Stimulated activated naive CD8-positive, alpha-beta T cell treated with anti-CD3 and anti-CD28 coated beads, Interleukin-15, amount 100 ng/mL, for 72 hours (primary cell): ENCODE data around the gene SVBP.
"Not testable (repeated sequence)": the region's sequence is repeated elsewhere in the genome, so short reads cannot be mapped to it uniquely, and the experiment has no call there.

ENCODE experiments used
- ATAC-seq: fragments of 150-1000 bp; cut with Tn5 transposase; 2 replicates; pipeline ENCODE4 v1.10.0; 2021; ENCODE audit warnings: mild to moderate bottlenecking, moderate library complexity
- DNase-seq, 2 donors: peaks; one replicate each; pipeline ENCODE4 v3.0.0; 2021 to 2022
- H3K27ac Mint-ChIP-seq, 2 donors: one replicate each; pipeline ENCODE4 v1.8.0; 2022; ENCODE audit warnings: mild to moderate bottlenecking in 2 of 2, mixed read lengths in 2 of 2, moderate library complexity in 2 of 2
- H3K27me3 Mint-ChIP-seq: one replicate; pipeline ENCODE4 v1.8.0; 2022; ENCODE audit warnings: mixed read lengths
- H3K4me1 Mint-ChIP-seq: one replicate; pipeline ENCODE4 v1.8.0; 2022; ENCODE audit warnings: mild to moderate bottlenecking, mixed read lengths
- H3K4me3 Mint-ChIP-seq, 2 donors: one replicate each; pipeline ENCODE4 v1.8.0; 2022; ENCODE audit warnings: mild to moderate bottlenecking in 2 of 2, mixed read lengths in 2 of 2, moderate library complexity in 1 of 2
- H3K9me3 Mint-ChIP-seq, 2 donors: one replicate each; pipeline ENCODE4 v1.8.0; 2022; ENCODE audit warnings: mixed read lengths in 2 of 2

SVBP gene, protein sequence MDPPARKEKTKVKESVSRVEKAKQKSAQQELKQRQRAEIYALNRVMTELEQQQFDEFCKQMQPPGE

DNA sequence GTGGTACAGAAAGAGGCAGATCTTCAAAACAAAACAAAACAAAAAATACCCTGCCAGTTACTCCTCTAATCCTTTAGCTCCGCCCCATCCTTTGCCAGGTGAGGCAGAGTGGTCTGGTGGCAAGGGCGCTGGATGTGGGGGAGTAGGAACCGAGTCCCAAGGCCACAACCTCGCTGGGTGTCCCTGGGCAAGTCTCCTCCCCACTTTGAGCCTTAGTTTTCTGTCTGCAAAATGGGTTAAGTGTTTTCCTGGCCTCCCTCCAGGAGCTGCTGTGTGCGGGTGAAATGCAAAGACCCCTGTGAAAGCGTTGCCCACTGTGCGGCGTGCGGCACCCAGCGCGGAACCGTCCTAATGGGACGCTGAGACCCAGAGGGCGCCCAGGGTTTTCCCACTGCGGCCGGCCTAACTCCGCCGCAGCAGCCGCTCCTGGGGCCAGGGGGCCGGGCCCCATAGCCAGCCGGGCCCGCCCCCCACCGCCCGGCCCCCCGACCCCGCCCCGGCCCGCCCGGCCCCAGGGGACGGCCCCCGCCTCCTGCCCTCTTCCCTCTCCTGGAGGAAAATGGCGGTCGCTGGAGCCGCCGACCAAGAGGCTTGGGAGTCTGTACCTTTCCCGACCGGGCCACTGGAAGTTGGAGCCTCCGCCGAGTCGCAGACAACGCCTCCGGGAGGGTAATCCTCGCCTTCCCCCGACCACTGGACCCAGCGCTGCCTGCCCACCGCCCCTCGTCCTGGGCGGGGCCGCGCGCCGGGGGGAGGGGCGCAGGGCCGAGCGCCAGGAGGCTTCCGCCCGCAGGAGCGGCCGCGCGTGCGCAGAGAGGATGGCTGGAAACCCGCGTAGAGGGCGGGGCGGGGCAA, at the start of gene SVBP, which contains the start of gene ERMAP:
SVBP (minus strand) TSS at position 813 of the 855 bp plus-strand sequence. CDS start 853 bp downstream, outside the sequence.
ERMAP (plus strand) TSS at position 538 of the 855 bp plus-strand sequence. CDS start 13,327 bp downstream, outside the sequence.
- Mint-ChIP-seq H3K27ac (peak within 1 kb of the TSS; percentile 77 to 87), H3K9me3 (no peaks in the 10 kb centered on the region), H3K4me1 (peaks cover 30% of the 10 kb centered on the region), H3K27me3 (no peaks in the 10 kb centered on the region), H3K4me3 (peak within 1 kb of the TSS; percentile 91 to 92)
- DNase-seq = peak; percentile 92 to 94
- peak; percentile 93 for ATAC-seq

DNA sequence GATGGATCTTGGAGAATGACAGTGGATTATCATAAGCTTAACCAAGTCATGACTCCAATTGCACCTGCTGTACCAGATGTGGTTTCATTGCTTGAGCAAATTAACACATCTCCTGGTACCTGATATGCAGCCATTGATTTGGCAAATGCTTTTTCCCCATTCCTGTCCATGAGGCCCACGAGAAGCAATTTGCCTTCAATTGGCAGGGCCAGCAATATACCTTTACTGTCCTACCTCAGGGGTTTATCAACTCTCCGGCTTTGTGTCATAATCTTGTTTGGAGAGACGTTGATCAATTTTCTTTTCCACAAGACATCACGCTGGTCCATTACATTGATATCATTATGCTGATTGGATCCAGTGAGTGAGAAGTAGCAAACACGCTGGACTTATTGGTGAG, 49.4 kb upstream of the SVBP start:
- ATAC-seq = no peak

GRCh38 chr1:42861014-42861399, 43.8 kb upstream of the SVBP start:
- ATAC-seq (no peak), DNase-seq (no peak)
- Mint-ChIP-seq H3K4me3 (no peak overlapping the region), H3K27ac (no peak overlapping the region), H3K27me3 (peaks cover 27% of the 10 kb centered on the region), H3K4me1 (no peaks in the 10 kb centered on the region), H3K9me3 (peaks cover 0 to 11% of the 10 kb centered on the region in 2 donors)

More for the DNA sequence above, 49.4 kb upstream of the SVBP start:
- Mint-ChIP-seq H3K27ac (no peak overlapping the region), H3K4me1 (no peaks in the 10 kb centered on the region), H3K4me3 (no peak overlapping the region), H3K9me3 (no peaks in the 10 kb centered on the region), H3K27me3 (peaks cover 15% of the 10 kb centered on the region)
- DNase-seq = no peak

DNA sequence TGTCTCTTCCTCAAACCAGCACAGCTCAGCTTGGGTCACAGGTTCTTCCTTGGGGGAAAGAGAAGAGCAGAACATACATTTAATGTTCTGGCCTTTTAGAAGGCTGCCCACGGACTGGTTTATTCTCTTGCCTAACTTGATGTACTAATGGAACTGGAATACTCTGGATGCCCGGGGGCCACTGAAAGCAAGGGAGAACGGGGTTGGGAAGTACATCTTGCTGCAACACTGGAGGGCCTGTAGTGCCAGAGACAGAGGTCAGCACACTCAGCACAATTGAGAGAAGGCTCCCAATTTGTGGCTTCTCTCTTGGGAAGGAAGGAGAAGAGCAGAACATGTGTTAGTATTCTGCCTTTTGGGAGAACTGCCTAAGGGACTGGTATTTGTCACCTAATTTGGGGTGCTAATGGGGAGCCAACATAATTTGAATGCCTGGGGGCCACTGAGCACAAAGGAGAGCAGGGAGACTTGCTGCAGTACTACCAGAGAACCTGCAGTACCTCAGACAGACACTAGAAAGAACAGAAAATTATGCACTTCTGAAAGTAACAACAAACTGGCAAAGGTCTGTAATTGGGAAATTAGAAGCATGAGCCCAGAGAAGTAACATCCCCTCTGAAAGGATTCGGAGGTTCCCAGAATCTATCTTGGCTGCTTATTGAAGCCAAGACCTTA, 43.3 kb upstream of the SVBP start:
- Mint-ChIP-seq H3K4me3 (no peak overlapping the region), H3K27me3 (peaks cover 27% of the 10 kb centered on the region), H3K4me1 (no peaks in the 10 kb centered on the region), H3K9me3 (peaks cover 0 to 11% of the 10 kb centered on the region in 2 donors), H3K27ac (no peak overlapping the region)
- ATAC-seq (no peak), DNase-seq (no peak)

DNA sequence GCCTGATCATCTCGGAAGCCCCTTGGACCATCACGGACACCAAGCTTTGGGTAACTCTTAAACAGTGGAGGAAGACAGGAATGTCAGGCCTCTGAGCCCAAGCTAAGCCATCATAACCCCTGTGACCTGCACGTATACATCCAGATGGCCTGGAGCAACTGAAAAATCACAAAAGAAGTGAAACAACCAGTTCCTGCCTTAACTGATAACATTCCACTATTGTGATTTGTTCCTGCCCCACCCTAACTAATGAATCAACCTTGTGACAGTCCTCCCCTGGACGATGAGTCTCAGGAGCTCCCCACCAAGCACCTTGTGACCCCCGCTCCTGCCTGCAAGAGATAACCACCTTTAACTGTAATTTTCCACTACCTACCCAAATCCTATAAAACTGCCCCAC, 42.2 kb upstream of the SVBP start:
- peaks cover 0 to 11% of the 10 kb centered on the region in 2 donors for H3K9me3 Mint-ChIP-seq
- ATAC-seq, H3K4me1 Mint-ChIP-seq, H3K27ac Mint-ChIP-seq, DNase-seq, H3K4me3 Mint-ChIP-seq: not testable (repeated sequence)
- peaks cover 27% of the 10 kb centered on the region for H3K27me3 Mint-ChIP-seq

DNA sequence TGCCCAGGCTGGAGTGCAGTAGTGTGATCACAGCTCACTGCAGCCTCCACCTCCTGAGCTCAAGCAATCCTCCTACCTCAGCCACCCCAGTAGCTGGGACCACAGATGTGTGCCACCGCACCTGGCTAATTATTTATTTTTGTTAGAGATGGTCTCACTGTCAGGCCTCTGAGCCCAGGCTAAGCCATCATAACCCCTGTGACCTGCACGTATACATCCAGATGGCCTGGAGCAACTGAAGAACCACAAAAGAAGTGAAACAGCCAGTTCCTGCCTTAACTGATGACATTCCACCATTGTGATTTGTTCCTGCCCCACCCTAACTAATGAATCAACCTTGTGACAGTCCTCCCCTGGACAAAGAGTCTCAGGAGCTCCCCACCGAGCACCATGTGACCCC, 39.4 kb upstream of the SVBP start:
- H3K4me1 Mint-ChIP-seq, H3K27ac Mint-ChIP-seq, DNase-seq, ATAC-seq, H3K4me3 Mint-ChIP-seq: not testable (repeated sequence)
- Mint-ChIP-seq H3K27me3 (peaks cover 20% of the 10 kb centered on the region), H3K9me3 (peaks cover 0 to 11% of the 10 kb centered on the region in 2 donors)

DNA sequence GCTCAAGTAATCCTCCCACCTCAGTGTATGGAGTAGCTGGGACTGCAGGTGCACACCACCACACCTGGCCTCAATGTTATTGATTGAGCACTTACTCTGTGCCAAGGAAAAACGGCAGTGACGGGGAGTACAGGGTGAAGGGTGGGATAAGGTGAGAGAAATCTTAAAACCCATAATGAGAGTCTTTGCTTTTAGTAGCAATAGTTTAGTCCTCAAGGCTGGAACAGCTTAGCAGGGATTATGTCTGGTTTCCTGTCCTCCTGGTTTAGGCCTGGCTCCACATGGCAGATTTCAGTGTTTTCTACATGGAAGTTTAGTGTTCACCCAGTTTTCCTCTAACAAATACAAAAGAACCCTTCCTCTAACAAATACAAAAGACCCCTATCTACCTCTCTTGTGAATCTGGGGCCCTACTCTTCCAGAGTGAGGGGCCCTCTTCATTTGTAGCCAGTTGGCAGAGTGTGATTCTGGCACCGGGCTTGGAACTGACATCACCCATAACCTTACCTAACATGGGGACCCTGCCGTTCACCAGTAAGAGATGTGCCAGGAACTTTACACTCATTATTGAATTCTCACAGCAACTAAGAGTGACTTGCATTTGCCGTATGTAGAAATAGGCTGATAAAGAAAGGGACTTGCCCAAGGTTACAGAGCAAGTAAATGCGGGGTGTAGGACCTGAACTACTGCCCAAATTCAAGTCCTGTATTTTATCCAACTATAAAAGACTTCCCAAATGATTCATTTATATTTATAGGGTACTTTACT, 36.1 kb upstream of the SVBP start:
- ATAC-seq = no peak
- no peak for DNase-seq
- Mint-ChIP-seq H3K4me3 (no peak overlapping the region), H3K9me3 (peaks cover 0 to 5% of the 10 kb centered on the region in 2 donors), H3K27me3 (no peaks in the 10 kb centered on the region), H3K4me1 (peaks cover 16% of the 10 kb centered on the region), H3K27ac (no peak overlapping the region)

DNA sequence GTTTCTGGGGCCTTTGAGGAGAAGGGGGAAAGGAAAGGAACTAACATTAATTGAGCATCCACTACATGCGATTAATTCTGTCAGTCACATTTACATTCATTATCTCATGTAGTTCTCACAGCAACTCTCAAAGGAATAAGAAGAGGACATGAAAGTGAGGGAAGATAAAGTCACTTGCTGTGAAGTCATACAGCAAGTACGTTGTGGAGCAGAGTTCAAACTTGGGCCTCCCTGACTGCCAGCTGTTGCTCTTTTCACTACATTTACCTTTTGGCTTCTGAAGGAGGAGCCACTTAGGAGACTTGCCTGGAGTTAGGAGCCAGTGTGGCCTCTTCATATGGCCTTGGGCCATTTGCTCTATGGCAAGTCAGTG, 35.4 kb upstream of the SVBP start:
- no peaks in the 10 kb centered on the region for H3K27me3 Mint-ChIP-seq
- H3K4me3 Mint-ChIP-seq = no peak overlapping the region
- no peak overlapping the region for H3K27ac Mint-ChIP-seq
- ATAC-seq (no peak), DNase-seq (no peak)
- peaks cover 0 to 5% of the 10 kb centered on the region in 2 donors for H3K9me3 Mint-ChIP-seq
- peaks cover 24% of the 10 kb centered on the region for H3K4me1 Mint-ChIP-seq

GRCh38 chr1:42851960-42852607, 34.9 kb upstream of the SVBP start:
- H3K9me3 Mint-ChIP-seq = peaks cover 0 to 5% of the 10 kb centered on the region in 2 donors
- H3K27me3 Mint-ChIP-seq = no peaks in the 10 kb centered on the region
- ATAC-seq (no peak), DNase-seq (no peak)
- H3K27ac Mint-ChIP-seq = no peak overlapping the region
- peaks cover 28% of the 10 kb centered on the region for H3K4me1 Mint-ChIP-seq
- no peak overlapping the region for H3K4me3 Mint-ChIP-seq

DNA sequence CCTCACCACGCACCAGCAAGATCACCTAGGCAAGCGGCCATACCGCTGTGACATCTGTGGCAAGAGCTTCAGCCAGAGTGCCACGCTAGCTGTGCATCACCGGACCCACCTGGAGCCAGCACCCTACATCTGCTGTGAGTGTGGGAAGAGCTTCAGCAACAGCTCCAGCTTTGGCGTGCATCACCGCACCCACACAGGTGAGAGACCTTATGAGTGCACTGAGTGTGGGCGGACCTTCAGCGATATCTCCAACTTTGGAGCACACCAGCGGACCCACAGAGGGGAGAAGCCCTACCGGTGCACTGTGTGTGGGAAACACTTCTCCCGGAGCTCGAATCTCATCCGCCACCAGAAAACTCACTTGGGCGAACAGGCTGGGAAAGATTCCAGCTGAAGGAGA, 34.2 kb upstream of the SVBP start:
- Mint-ChIP-seq H3K27ac (no peak overlapping the region), H3K4me3 (no peak overlapping the region), H3K27me3 (no peaks in the 10 kb centered on the region), H3K4me1 (peaks cover 28% of the 10 kb centered on the region), H3K9me3 (peaks cover 0 to 5% of the 10 kb centered on the region in 2 donors)
- DNase-seq (no peak), ATAC-seq (no peak)

- Mint-ChIP-seq H3K4me3 (no peak overlapping the region), H3K27ac (peak overlapping the region in 1 of 2 donors; percentile 0), H3K27me3 (no peaks in the 10 kb centered on the region), H3K9me3 (peaks cover 0 to 5% of the 10 kb centered on the region in 2 donors), H3K4me1 (peaks cover 28% of the 10 kb centered on the region)
- ATAC-seq (no peak), DNase-seq (no peak)
These were observed 32.7 kb upstream of the SVBP start for GRCh38 chr1:42849944-42850343.

DNA sequence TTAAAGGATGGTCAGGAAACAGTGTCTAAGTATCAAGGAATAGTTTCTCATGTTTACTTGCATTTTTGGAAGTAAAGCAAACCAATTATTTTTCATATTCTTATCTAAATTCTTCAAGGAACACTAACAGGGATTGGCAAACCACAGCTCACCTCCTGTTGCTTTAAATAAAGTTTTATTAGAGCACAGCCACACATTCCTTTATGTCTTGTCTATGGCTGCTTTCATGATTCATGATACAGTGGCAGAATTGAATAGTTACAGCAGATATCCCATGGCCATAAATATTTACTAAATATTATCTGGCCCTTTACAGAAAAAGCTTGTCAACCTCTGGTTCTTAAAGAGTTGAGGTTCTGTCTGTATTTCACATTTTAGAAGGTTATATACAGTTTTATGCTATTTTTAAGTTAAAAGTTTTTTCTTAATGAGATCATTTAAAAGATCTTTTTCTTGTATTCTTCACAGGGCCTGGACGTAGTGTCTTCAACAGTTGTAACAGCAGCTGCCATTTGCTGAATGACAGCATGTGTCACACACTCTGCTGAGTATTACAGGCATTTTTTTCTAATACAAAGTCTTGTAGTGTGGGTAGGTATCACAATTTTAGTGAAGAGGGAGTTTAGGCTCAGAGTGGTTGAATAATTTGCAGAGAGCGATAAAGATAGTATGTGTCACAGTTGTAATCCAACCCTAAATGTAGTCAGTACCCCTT, 31.8 kb upstream of the SVBP start:
- Mint-ChIP-seq H3K27me3 (no peaks in the 10 kb centered on the region), H3K27ac (peak overlapping the region; percentile 13 to 41), H3K4me1 (peaks cover 28% of the 10 kb centered on the region), H3K9me3 (peaks cover 0 to 5% of the 10 kb centered on the region in 2 donors), H3K4me3 (no peak overlapping the region)
- ATAC-seq (no peak), DNase-seq (no peak)

DNA sequence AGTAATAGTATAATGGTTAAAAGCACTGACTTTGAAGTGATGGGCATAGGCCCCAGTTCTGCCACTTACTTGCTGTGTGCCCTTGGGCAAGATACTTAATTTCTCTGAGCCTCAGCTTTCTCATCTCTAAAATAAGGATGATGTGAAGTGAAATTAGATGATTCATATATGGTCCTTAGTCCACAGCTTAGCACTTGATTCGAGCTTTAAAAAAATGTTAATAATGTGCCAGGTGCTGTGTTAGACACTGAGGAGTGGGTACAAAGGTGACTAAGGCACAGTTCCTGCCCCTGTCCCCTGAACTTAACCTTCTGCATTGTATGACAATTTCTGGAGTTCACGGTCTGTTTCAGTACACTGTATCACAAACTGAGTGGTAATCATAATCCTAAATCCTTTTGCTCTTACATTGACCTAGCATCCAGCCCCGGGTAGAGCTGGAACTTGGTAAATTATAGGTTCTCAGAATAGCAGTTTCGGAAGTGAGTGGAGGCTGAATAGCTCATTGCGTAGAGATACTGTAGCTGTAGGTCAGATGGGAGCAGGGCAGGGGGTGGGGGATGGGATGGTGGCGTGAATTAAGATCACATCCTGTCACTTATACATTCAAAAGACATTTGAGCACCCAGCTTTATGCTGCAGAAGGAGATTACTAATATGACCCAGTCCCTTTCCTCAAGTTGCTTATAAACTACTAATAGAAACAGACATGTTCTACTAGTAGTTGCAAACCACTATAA, 30.7 kb upstream of the SVBP start:
- H3K4me3 Mint-ChIP-seq = peak overlapping the region; percentile 85 to 94

DNA sequence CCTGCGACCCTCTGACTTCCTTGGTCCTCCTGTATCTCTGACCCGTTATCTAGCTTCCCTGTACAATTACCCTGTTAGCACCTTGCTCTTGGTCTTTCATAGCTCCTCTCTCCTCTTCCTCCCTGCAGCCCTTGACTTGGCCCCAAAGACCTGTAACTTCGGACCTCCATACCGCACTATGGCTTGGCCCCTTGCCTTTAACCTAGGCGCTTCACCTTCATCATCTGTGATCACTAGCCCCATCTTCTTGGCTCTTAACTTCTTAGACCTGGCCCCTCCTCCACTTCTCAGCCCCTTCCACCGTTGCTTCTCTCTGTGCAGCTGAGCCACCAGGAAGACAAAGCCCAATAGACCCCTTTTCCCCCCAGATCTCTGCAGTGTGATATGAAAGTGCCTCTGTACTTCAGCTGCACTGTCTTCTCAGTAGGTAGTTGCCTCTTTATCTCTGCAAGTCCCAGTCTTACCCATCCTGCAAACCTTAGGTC, 30.0 kb upstream of the SVBP start:
- Mint-ChIP-seq H3K9me3 (peaks cover 0 to 5% of the 10 kb centered on the region in 2 donors), H3K4me3 (peak overlapping the region; percentile 85 to 94), H3K27ac (peak overlapping the region; percentile 13 to 94), H3K4me1 (peaks cover 28% of the 10 kb centered on the region), H3K27me3 (no peaks in the 10 kb centered on the region)
- ATAC-seq = no peak
- no peak for DNase-seq

More for the DNA sequence above, 30.7 kb upstream of the SVBP start:
- Mint-ChIP-seq H3K9me3 (peaks cover 0 to 5% of the 10 kb centered on the region in 2 donors), H3K27ac (peak overlapping the region in 1 of 2 donors; percentile 94), H3K4me1 (peaks cover 28% of the 10 kb centered on the region), H3K27me3 (no peaks in the 10 kb centered on the region)
- DNase-seq (no peak), ATAC-seq (no peak)
